ENCODE measurements around the gene IGFLR1.

DNA sequence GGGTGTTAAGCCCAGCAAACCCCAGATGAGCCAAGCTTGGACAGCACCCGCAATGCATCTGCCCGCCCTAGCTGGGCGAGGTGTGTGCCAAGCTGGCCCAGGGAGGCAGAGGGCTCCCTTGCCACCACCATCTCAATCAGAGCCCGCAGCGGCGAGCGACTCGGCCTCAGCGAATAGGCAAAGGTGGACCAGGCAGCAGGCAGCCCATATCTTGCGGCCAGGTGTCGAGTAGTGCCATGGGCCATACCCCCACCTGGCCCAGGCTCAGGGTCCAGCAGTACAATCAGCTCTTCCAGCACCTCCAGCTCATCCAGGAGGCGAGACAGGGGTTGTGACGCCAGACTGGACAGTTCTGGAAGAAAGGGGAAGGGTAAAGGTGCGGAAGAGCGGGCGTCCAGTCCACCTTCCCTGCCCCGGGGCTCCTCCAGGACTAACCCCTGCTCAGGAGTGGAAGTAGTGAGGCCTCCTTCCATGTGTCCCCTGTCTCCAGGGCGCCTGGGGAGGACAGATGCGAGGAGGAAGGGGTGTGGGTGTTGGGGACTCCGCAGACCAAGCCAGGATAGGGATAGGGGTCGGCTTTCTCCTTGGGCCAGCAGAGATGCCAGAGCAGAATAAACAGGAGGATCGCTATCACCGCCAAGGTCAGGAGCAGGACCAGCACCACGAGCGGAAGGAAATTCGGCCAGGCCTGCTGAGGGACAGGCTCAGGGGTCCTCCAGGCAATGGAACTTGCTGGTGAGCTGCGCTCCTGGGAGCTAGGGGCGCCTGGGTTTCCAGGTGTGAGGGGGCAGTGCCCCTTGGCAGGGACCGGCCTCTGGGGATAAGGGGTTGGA is 2.8 kb downstream of the IGFLR1 start:
- TF ChIP-seq, protein P1, sequence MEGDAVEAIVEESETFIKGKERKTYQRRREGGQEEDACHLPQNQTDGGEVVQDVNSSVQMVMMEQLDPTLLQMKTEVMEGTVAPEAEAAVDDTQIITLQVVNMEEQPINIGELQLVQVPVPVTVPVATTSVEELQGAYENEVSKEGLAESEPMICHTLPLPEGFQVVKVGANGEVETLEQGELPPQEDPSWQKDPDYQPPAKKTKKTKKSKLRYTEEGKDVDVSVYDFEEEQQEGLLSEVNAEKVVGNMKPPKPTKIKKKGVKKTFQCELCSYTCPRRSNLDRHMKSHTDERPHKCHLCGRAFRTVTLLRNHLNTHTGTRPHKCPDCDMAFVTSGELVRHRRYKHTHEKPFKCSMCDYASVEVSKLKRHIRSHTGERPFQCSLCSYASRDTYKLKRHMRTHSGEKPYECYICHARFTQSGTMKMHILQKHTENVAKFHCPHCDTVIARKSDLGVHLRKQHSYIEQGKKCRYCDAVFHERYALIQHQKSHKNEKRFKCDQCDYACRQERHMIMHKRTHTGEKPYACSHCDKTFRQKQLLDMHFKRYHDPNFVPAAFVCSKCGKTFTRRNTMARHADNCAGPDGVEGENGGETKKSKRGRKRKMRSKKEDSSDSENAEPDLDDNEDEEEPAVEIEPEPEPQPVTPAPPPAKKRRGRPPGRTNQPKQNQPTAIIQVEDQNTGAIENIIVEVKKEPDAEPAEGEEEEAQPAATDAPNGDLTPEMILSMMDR (IDR thresholded peaks at IDR 0.05), result no peak
- peak in 1 of 3 donors; percentile 4 for TF ChIP-seq POLR2A (IDR thresholded peaks at IDR 0.05)
